ENCODE measurements around the gene MOGAT1.

MOGAT1 gene

DNA sequence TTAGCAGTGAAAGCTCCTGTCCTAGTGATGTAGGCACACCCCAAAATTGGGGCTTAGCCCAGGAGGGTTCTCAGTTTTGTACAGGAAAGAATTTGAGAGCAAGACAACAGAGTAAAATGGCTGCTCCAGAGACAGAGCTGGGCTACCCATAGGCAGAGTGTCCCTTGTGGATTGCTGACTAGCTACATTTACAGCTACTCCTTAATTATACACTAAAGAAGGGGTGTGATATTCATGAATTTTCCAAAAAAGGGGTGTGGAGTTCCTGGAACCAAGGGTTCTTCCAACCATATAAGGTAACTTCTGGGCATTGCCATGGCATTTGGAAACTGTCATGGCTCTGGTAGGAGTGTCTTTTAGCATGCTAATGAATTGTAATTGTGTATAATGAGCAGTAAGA is 52.8 kb downstream of the MOGAT1 start:
- no peaks in the 10 kb centered on the region for H3K9me3 ChIP-seq (ENCODE audit: low read length)
- H3K36me3 ChIP-seq (ENCODE audit: insufficient read depth, low read length), result no peaks in the 10 kb centered on the region
- H2AFZ ChIP-seq (ENCODE audit: low read depth, low read length), result no peak overlapping the region
- H3K4me1 ChIP-seq (ENCODE audit: insufficient read depth, low read length), result no peaks in the 10 kb centered on the region
- no peaks in the 10 kb centered on the region for H3K27me3 ChIP-seq (ENCODE audit: insufficient read depth, low read length)
- no peak overlapping the region for H3K4me3 ChIP-seq (ENCODE audit: low read length)

GRCh38 chr2:222728621-222729020 is 57.2 kb downstream of the MOGAT1 start:
- Histone ChIP-seq H3K9me3 (ENCODE audit: low read length) (no peaks in the 10 kb centered on the region), H3K27me3 (ENCODE audit: insufficient read depth, low read length) (no peaks in the 10 kb centered on the region), H3K36me3 (ENCODE audit: insufficient read depth, low read length) (no peaks in the 10 kb centered on the region), H3K4me3 (ENCODE audit: low read length) (no peak overlapping the region), H2AFZ (ENCODE audit: low read depth, low read length) (no peak overlapping the region), H3K4me1 (ENCODE audit: insufficient read depth, low read length) (peaks cover under 1% of the 10 kb centered on the region)

- no peak overlapping the region for H2AFZ ChIP-seq (ENCODE audit: low read depth, low read length)
- H3K4me1 ChIP-seq (ENCODE audit: insufficient read depth, low read length), result peaks cover 7% of the 10 kb centered on the region
- no peak overlapping the region for H3K4me3 ChIP-seq (ENCODE audit: low read length)
- no peaks in the 10 kb centered on the region for H3K36me3 ChIP-seq (ENCODE audit: insufficient read depth, low read length)
- no peaks in the 10 kb centered on the region for H3K9me3 ChIP-seq (ENCODE audit: low read length)
- no peaks in the 10 kb centered on the region for H3K27me3 ChIP-seq (ENCODE audit: insufficient read depth, low read length)
Measured at GRCh38 chr2:222730366-222730999, 59.0 kb downstream of the MOGAT1 start.

- H3K36me3 ChIP-seq (ENCODE audit: insufficient read depth, low read length), result no peaks in the 10 kb centered on the region
- no peaks in the 10 kb centered on the region for H3K27me3 ChIP-seq (ENCODE audit: insufficient read depth, low read length)
- H3K4me1 ChIP-seq (ENCODE audit: insufficient read depth, low read length), result peaks cover 7% of the 10 kb centered on the region
- H3K9me3 ChIP-seq (ENCODE audit: low read length), result no peaks in the 10 kb centered on the region
- no peak overlapping the region for H2AFZ ChIP-seq (ENCODE audit: low read depth, low read length)
- H3K4me3 ChIP-seq (ENCODE audit: low read length), result no peak overlapping the region
Measured at GRCh38 chr2:222731201-222731621, 59.8 kb downstream of the MOGAT1 start.

DNA sequence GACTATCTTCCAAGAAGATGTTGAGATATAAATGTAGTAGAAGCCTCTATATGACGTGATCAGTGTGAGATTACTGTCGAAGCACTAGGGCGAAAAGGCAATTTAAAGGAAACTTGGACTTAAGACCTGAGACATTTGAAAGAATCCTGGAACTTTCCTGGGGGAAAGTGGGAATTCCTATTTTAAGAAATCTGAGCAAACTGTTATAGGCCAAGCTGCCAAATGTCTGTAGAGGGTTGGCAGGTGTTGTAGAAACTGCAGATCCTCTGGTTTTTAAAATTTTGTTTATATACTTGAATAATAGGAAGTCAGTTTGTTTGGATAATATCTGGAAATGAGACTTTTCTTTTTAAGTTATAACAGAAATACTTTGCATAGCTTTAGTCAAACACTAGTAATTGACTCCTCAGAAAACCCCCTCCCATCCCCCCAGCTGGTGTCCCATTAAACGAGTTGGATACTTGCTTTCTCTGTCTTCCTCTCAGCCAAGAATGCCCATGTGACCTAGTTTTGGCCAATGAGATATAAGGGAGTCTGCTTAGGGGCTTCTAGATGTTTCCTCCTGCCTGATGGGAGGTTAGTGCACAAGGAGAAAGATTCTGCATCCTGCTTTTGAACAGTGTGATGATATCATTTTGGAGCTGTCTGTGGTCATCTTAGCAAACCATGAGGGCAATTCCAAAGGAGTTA is 61.2 kb downstream of the MOGAT1 start:
- no peaks in the 10 kb centered on the region for H3K9me3 ChIP-seq (ENCODE audit: low read length)
- H3K4me3 ChIP-seq (ENCODE audit: low read length), result no peak overlapping the region
- no peaks in the 10 kb centered on the region for H3K36me3 ChIP-seq (ENCODE audit: insufficient read depth, low read length)
- peaks cover 7% of the 10 kb centered on the region for H3K4me1 ChIP-seq (ENCODE audit: insufficient read depth, low read length)
- H3K27me3 ChIP-seq (ENCODE audit: insufficient read depth, low read length), result no peaks in the 10 kb centered on the region
- H2AFZ ChIP-seq (ENCODE audit: low read depth, low read length), result no peak overlapping the region

DNA sequence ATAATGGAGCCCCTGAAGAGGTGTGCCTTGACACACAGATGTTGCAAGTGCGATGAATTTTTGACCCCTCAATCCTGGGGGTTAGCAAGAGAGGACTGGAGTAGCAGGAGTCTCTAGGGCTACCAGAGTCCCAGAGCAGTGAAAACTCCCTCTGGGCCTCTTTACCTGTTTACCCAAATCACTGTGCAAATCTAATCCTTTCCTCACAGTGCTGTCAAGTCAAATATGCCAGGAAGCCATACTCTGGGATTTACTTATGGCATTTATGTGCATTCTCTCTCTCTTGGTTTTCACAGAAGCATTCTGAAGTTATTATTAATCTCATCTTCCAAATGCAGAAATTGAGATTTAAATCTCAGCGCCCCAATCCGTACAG is 62.0 kb downstream of the MOGAT1 start:
- Histone ChIP-seq H3K4me1 (ENCODE audit: insufficient read depth, low read length) (peaks cover 7% of the 10 kb centered on the region), H3K4me3 (ENCODE audit: low read length) (no peak overlapping the region), H3K27me3 (ENCODE audit: insufficient read depth, low read length) (no peaks in the 10 kb centered on the region), H2AFZ (ENCODE audit: low read depth, low read length) (no peak overlapping the region), H3K9me3 (ENCODE audit: low read length) (no peaks in the 10 kb centered on the region), H3K36me3 (ENCODE audit: insufficient read depth, low read length) (no peaks in the 10 kb centered on the region)

GRCh38 chr2:222733846-222734702 is 62.6 kb downstream of the MOGAT1 start:
- Histone ChIP-seq H2AFZ (ENCODE audit: low read depth, low read length) (no peak overlapping the region), H3K4me1 (ENCODE audit: insufficient read depth, low read length) (peaks cover 7% of the 10 kb centered on the region), H3K36me3 (ENCODE audit: insufficient read depth, low read length) (no peaks in the 10 kb centered on the region), H3K27me3 (ENCODE audit: insufficient read depth, low read length) (no peaks in the 10 kb centered on the region), H3K9me3 (ENCODE audit: low read length) (no peaks in the 10 kb centered on the region), H3K4me3 (ENCODE audit: low read length) (no peak overlapping the region)

DNA sequence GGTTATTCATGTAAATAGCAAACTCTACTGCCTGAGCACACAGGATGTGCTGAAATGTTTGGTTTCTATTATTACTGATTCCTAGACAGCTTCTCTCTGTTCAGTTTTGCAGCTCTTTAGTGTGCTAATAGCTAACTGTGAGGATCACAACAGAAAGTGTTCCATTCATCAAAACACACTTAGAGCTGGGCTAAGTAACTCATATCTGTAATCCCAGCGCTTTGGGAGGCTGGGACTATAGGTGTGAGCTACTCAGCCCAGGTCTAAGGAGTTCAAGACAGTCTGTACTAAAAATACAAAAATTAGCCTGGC is 63.2 kb downstream of the MOGAT1 start:
- H3K9me3 ChIP-seq (ENCODE audit: low read length), result no peaks in the 10 kb centered on the region
- H2AFZ ChIP-seq (ENCODE audit: low read depth, low read length), result no peak overlapping the region
- no peaks in the 10 kb centered on the region for H3K27me3 ChIP-seq (ENCODE audit: insufficient read depth, low read length)
- H3K4me1 ChIP-seq (ENCODE audit: insufficient read depth, low read length), result peaks cover 7% of the 10 kb centered on the region
- no peak overlapping the region for H3K4me3 ChIP-seq (ENCODE audit: low read length)
- no peaks in the 10 kb centered on the region for H3K36me3 ChIP-seq (ENCODE audit: insufficient read depth, low read length)

DNA sequence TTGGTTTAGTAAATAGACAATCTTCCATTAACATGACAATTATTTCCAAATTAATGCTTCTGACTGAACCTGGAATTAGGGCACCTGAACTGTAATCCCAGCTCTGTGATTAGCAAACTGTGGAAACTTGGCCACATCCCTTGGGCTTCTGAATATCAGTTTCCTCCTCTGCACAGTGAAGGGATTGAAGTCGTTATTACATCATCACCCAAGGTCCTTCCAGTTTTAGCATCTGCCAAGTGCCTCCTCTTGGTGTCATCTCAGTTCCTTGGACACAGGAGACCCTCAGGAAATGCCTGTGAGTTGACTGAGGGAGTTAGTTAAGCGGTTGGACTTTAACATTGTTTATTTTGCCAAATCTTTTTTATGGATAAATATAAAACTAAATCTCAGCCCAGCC is 64.8 kb downstream of the MOGAT1 start:
- Histone ChIP-seq H2AFZ (ENCODE audit: low read depth, low read length) (no peak overlapping the region), H3K27me3 (ENCODE audit: insufficient read depth, low read length) (no peaks in the 10 kb centered on the region), H3K36me3 (ENCODE audit: insufficient read depth, low read length) (no peaks in the 10 kb centered on the region), H3K4me3 (ENCODE audit: low read length) (no peak overlapping the region), H3K4me1 (ENCODE audit: insufficient read depth, low read length) (peaks cover 7% of the 10 kb centered on the region), H3K9me3 (ENCODE audit: low read length) (no peaks in the 10 kb centered on the region)

DNA sequence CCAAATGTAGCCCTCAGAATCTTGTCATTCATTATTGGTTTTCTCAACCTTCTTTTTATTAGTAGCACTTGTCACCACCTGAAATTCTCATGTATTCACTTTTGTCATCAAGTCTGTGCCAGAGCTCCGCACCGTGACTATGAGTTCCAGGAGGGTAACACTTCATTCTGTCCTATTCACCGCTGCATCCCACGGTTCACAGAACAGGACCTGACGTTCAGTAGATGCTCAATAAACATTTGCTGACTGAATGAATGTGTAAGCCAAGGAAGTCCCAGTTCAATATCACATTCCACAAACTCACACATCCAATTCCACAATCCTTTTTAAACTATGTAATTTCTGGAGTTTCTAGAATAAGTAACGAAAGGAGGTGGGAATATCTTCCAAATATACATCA is 65.5 kb downstream of the MOGAT1 start:
- no peaks in the 10 kb centered on the region for H3K36me3 ChIP-seq (ENCODE audit: insufficient read depth, low read length)
- no peaks in the 10 kb centered on the region for H3K27me3 ChIP-seq (ENCODE audit: insufficient read depth, low read length)

DNA sequence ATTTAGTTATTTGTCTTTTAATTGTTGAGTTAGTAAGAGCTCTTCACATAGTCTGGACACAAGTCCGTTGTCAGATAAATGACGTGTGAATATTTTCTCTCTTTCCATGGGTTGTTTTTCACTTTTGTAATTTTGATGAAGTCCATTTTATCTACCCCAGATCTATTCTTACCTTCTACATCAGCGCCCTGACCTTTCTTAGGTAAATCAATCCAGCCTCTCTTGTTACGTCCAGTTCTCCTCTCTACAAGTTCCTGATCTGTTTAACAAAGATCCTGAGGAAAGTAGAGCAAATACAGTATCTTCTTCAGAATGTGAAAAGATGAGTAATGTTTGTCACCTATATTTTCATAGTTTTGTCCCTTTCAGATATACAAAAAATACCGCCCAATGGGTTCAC is 66.9 kb downstream of the MOGAT1 start:
- Histone ChIP-seq H3K36me3 (ENCODE audit: insufficient read depth, low read length) (no peaks in the 10 kb centered on the region), H3K4me1 (ENCODE audit: insufficient read depth, low read length) (peaks cover 7% of the 10 kb centered on the region), H3K27me3 (ENCODE audit: insufficient read depth, low read length) (no peaks in the 10 kb centered on the region), H2AFZ (ENCODE audit: low read depth, low read length) (no peak overlapping the region), H3K4me3 (ENCODE audit: low read length) (no peak overlapping the region), H3K9me3 (ENCODE audit: low read length) (no peaks in the 10 kb centered on the region)

More for the DNA sequence above, 65.5 kb downstream of the MOGAT1 start:
- H2AFZ ChIP-seq (ENCODE audit: low read depth, low read length), result no peak overlapping the region
- no peaks in the 10 kb centered on the region for H3K9me3 ChIP-seq (ENCODE audit: low read length)
- H3K4me1 ChIP-seq (ENCODE audit: insufficient read depth, low read length), result peaks cover 7% of the 10 kb centered on the region
- no peak overlapping the region for H3K4me3 ChIP-seq (ENCODE audit: low read length)

DNA sequence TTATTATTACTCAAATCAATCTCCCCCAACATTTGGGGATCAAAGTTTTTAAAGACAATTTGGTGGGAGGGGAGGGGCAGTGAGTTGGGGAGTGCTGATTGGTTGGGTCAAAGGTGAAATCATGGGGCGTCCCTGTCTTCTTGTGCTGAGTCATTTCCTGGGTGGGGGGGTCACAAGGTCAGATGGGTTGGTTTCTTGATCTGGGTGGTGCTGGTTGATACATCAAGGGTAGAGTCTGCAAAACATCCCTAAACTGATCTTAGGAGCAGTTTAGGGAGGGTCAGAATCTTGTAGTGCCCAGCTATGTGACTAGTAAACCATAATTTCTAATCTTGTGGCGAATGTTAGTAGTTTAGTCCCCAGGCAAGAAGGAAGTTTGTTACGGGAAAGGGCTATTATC is 67.4 kb downstream of the MOGAT1 start:
- H3K27me3 ChIP-seq (ENCODE audit: insufficient read depth, low read length), result no peaks in the 10 kb centered on the region
- H3K9me3 ChIP-seq (ENCODE audit: low read length), result no peaks in the 10 kb centered on the region
- H3K4me1 ChIP-seq (ENCODE audit: insufficient read depth, low read length), result peaks cover 4% of the 10 kb centered on the region
- no peak overlapping the region for H3K4me3 ChIP-seq (ENCODE audit: low read length)
- H2AFZ ChIP-seq (ENCODE audit: low read depth, low read length), result no peak overlapping the region
- H3K36me3 ChIP-seq (ENCODE audit: insufficient read depth, low read length), result no peaks in the 10 kb centered on the region

DNA sequence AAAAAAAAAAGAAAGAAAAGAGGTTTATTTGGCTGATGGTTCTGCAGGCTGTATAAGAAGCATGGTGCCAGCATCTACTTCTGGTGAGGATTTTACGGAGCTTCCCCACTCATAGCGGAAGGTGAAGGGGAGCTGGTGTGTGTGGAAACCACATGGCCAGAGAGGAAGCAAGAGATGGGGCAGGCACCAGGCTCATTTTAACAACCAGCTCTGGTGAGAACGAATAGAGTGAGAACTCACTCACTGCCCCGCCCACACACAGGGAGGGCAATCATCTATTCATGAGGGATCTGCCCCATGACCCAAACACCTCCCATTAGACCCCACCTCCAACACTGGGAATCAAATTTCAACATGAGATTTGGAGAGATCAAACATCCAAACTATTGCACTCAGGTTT is 68.5 kb downstream of the MOGAT1 start:
- H2AFZ ChIP-seq (ENCODE audit: low read depth, low read length), result no peak overlapping the region
- H3K9me3 ChIP-seq (ENCODE audit: low read length), result no peaks in the 10 kb centered on the region
- no peaks in the 10 kb centered on the region for H3K36me3 ChIP-seq (ENCODE audit: insufficient read depth, low read length)
- no peaks in the 10 kb centered on the region for H3K27me3 ChIP-seq (ENCODE audit: insufficient read depth, low read length)
- no peak overlapping the region for H3K4me3 ChIP-seq (ENCODE audit: low read length)
- no peaks in the 10 kb centered on the region for H3K4me1 ChIP-seq (ENCODE audit: insufficient read depth, low read length)

Data from neuron (in vitro differentiated cells).